Islet of Langerhans (tissue), 1 donor: Measurements from ENCODE around the gene OGFOD2.

Source experiments
- FAIRE-seq: peaks from one replicate; lab custom pipeline; 2011; peaks lifted over from hg19 to GRCh38; lab: Jason Lieb, UNC

Gene OGFOD2

GRCh38 chr12:122989225-122989839 lies 14.3 kb downstream of the OGFOD2 start:
- FAIRE-seq = no peak

DNA sequence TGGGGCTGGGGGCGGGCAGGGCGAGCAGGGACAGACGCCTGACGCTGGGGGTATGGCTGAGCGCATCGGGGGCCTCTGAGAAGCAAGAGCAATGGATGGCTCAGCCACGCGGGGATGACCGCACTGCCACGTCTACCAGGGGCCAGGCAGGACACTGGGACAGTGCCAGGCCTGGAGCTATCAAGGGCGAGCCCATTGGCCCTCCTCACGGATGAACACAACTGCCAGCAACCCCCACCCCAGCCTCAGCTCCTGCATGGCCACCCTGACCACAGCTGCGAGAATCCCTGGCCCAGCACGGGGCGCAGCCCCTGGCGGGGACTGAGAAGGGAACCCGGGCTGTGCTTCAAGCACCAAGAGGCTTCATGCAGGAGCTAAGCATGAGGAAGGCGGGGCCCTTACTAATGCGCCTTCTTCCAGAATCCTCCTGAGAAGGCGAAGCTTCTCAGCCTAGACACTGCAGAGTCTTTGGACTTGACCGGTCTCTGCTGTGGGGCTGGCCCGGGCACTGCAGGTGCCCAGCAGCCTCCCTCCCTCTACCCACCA lies 14.9 kb downstream of the OGFOD2 start:
- FAIRE-seq = no peak

GRCh38 chr12:122990561-122990960 lies 15.5 kb downstream of the OGFOD2 start:
- no peak for FAIRE-seq

GRCh38 chr12:122990961-122991622 lies 16.0 kb downstream of the OGFOD2 start:
- no peak for FAIRE-seq

DNA sequence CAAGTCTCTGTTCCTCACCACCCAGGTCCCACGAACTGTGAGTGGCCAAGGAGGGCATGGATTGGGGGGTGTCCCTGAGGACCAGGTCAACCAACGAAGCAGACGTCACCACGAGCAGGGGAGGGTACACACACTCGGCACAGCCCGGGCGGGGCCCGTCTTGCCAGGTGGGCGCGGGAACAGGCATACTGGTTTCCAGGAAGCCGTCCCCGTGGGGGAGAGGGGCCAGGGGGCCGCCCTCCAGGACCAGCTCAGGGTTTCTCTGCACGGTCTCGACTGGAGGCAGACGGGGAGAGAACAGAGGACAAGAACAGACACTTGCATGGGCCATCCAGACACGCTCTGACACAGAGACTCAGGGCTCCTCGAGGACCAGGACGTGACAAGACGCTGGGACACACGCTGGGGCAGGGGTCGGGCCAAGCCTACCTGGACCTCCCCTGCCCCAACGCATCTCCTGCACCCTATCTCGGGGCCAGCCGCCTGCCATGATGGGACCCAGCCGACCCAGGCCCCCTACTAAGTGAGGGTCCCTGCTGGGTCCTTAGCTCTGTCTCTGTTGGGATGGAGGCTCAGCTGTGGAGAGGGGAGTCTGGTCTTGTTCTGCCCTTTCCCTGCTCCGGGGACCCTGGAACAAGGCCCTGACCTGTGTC lies 16.7 kb downstream of the OGFOD2 start:
- FAIRE-seq = no peak

GRCh38 chr12:122992386-122992785 lies 17.3 kb downstream of the OGFOD2 start:
- no peak for FAIRE-seq

DNA sequence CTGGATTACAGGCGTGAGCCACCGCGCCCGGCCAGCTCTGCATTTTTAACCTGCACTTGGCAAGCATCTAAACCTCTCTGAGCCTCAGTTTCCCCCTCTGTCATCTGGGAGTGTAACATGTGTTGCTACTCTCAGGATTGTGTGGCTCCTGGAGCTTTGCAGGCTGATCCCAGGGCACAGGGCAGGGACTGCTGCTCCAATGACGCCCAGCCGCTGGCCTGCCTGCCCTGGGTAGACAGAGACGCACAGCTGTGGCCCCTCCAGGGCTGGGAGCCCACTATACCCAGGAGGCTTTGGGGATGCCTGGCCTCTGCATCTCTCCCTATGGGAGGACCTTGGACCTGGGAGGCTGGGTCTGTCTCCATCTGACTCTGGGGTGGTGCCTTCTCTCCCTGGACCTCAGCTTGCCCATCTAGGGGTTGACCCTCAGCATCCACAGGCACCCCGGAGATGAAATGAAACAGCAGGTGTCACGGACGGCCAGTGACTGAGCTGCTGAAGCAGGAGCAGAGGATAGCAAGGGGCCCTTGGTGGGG lies 19.2 kb downstream of the OGFOD2 start:
- FAIRE-seq = no peak

- no peak for FAIRE-seq
These were observed 19.9 kb downstream of the OGFOD2 start for GRCh38 chr12:122994781-122995502.

- no peak for FAIRE-seq
These were observed 20.6 kb downstream of the OGFOD2 start for GRCh38 chr12:122995503-122996187.

GRCh38 chr12:122996188-122996601 lies 21.2 kb downstream of the OGFOD2 start:
- no peak for FAIRE-seq

GRCh38 chr12:122996621-122997342 lies 21.7 kb downstream of the OGFOD2 start:
- FAIRE-seq = no peak

- no peak for FAIRE-seq
These were observed 22.6 kb downstream of the OGFOD2 start for GRCh38 chr12:122997343-122998250.

DNA sequence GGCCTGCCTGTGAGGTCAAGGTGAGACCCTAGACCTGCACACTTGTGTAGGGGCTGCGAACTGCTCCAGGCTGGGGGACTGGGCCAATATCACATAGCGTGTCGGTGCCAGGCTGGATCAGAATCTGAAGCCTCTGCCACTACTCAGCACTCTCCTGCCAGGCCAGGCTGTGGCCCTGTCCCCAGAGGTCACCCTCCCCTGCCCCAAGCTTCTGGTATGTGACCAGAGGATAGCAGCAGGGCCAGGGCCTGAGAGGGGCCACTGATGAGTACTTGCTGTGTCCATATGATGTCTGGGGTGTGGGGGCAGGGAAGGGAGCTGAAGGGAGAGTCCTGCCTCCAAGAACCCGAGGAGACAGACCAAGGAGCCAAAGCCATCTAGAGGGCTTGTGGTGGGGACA lies 23.3 kb downstream of the OGFOD2 start:
- FAIRE-seq = no peak

DNA sequence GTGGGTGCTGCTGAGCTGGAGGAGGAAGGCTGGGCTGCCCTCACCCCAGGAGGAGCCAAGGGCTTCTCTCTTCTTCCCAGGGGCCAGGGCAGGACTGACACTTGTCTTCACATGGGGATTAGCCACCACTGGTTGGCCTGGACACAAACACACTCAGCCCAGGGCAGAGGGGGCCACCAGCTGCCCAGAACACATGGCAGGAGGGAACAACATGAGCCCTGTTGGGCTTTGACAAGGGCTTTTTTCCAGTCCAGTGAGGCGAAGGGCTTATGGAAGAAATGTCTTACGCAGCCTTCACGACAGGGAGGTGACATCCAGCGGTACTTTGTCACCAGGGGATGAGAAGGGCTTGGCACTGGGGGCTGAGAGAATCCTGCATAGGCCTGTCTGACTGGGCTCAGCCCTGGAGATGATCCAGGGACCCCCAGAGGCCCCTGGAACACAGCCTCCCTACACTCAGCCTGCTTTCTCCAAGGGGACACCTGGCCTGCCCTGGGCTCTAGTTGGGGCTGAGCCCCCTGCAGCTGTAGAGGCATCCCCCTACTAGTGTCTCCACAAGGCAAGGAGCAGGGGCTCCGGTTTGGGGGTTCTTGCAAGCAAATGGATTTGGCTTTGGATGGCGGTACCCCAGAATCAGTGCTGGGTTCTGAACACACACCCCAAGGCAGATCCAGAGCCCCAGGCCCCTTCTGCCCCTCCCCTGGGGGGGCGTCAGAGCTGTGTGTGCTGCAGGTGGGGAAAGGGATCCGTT lies 24.3 kb downstream of the OGFOD2 start:
- no peak for FAIRE-seq

DNA sequence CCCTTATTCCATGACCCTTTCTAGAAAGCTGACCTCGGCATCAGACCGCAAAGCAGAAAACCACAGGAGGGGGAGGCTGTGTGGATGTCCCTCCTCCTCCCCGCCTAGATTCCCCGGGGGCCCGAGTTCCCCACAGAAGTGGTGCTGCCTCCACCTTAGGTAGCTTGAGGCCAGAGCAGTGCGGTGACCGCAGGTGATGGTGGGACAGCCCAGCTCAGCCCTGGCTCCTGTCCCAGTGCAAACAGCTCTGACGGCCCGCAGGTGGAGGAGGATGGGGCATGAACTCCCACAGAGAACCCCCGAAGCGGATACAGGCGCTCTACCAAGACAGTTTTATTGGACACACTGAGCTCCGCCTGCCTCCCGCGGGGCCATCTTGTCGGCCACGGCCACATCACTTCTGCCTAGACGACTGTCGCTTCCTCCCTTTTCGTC lies 25.0 kb downstream of the OGFOD2 start:
- FAIRE-seq = no peak

GRCh38 chr12:123000578-123000977 lies 25.5 kb downstream of the OGFOD2 start:
- FAIRE-seq = no peak

DNA sequence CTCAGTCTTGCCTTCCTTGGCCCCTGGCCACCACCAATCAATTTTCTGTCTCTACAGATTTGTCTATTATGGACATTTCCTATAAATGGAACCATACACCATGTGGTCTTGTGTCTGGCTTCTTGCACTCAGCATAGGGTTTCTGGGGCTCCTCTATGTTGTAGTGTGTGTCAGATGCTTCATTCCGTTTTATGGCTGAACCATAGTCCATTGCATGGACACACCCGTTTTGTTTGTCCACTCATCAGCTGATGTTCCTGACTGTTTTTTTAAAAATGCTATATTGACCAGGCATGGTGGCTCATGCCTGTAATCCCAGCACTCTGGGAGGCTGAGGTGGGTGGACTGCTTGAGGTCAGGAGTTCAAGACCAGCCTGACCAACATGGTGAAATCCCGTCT lies 26.4 kb downstream of the OGFOD2 start:
- FAIRE-seq = no peak

DNA sequence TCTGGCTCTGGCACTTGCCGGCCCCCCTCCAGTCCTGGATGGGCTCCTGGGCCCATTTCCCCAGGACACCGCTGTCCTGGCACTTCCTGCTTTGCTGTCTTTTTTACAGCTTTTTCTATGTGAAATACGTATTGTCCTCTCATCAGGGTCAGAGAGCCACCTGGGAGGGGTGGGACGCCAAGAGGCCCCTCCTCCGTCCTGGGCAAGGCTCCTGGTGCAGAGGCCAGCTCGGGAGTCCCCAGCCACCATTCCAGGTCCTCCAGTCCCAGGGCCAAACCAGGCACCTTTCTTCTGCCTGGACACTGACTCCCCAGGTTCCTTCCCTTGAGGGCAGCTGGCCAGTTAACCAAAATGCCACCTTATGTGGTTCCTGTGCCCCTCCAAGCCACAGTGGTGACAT lies 28.2 kb downstream of the OGFOD2 start:
- FAIRE-seq = no peak

GRCh38 chr12:123004287-123004686 lies 29.2 kb downstream of the OGFOD2 start:
- FAIRE-seq = no peak
